GM20000 (cell line): ENCODE results near the gene LCOR.
A peak's percentile ranks its signal among the peaks of the same experiment; 100 is the strongest.

Source experiments
- DNase-seq: peaks from one replicate; pipeline ENCODE4 v3.0.0; 2012; ENCODE audit warnings: low spot score
- CTCF ChIP-seq: IDR thresholded peaks from 2 replicates; pipeline ENCODE4 v1.5.1; 2012; ENCODE audit warnings: mild to moderate bottlenecking, control low read depth; ENCODE audit errors: extremely low read depth, missing control alignments

The LCOR gene

GRCh38 chr10:97015240-97015639, 183.1 kb downstream of the LCOR start:
- no peak for DNase-seq
- TF ChIP-seq CTCF: no peak

- no peak for TF ChIP-seq CTCF
- peak; percentile 74 for DNase-seq
These were observed 184.8 kb downstream of the LCOR start for GRCh38 chr10:97016728-97017473.

- TF ChIP-seq CTCF: no peak
- DNase-seq: no peak
These were observed 185.4 kb downstream of the LCOR start for GRCh38 chr10:97017474-97017903.

GRCh38 chr10:97018251-97019212, 186.4 kb downstream of the LCOR start:
- TF ChIP-seq CTCF: no peak
- DNase-seq: no peak

GRCh38 chr10:97019213-97019844, 187.2 kb downstream of the LCOR start:
- DNase-seq: no peak
- TF ChIP-seq CTCF: no peak

GRCh38 chr10:97020452-97021400, 188.6 kb downstream of the LCOR start:
- TF ChIP-seq CTCF: no peak
- DNase-seq: no peak
